ENCODE data around the gene GPATCH3.
A peak's percentile ranks its signal among the peaks of the same experiment; 100 is the strongest.
"Not testable (repeated sequence)": the region's sequence is repeated elsewhere in the genome, so short reads cannot be mapped to it uniquely, and the experiment has no call there.

Gene GPATCH3

GRCh38 chr1:26862781-26863684, 37.2 kb downstream of the GPATCH3 start, which contains the start of gene SFN:
Gene SFN (plus strand): TSS chr1:26863149. CDS start chr1:26863213, 64 bp downstream.
- no peak for DNase-seq

- DNase-seq: no peak
These were observed 38.3 kb downstream of the GPATCH3 start for GRCh38 chr1:26861889-26862378.

GRCh38 chr1:26861286-26861701, 39.0 kb downstream of the GPATCH3 start:
- DNase-seq: no peak

- DNase-seq: no peak
These were observed 41.2 kb downstream of the GPATCH3 start for GRCh38 chr1:26858891-26859640.

- DNase-seq: peak; percentile 72
These were observed 42.1 kb downstream of the GPATCH3 start for GRCh38 chr1:26858160-26858559.

GRCh38 chr1:26857473-26858060, 42.7 kb downstream of the GPATCH3 start:
- DNase-seq: peak; percentile 45

GRCh38 chr1:26856604-26857469, 43.4 kb downstream of the GPATCH3 start:
- no peak for DNase-seq

- DNase-seq: no peak
These were observed 44.1 kb downstream of the GPATCH3 start for GRCh38 chr1:26856181-26856580.

- DNase-seq: no peak
These were observed 44.6 kb downstream of the GPATCH3 start for GRCh38 chr1:26855636-26856035.

GRCh38 chr1:26854906-26855305, 45.4 kb downstream of the GPATCH3 start:
- DNase-seq: no peak

GRCh38 chr1:26853600-26853999, 46.7 kb downstream of the GPATCH3 start:
- DNase-seq: no peak

- peak; percentile 28 for DNase-seq
These were observed 47.1 kb downstream of the GPATCH3 start for GRCh38 chr1:26853156-26853555.

GRCh38 chr1:26852701-26853100, 47.6 kb downstream of the GPATCH3 start:
- DNase-seq: no peak

- DNase-seq: no peak
These were observed 49.1 kb downstream of the GPATCH3 start for GRCh38 chr1:26851106-26851684.

- no peak for DNase-seq
These were observed 51.1 kb downstream of the GPATCH3 start for GRCh38 chr1:26848941-26849774.

GRCh38 chr1:26848499-26848898, 51.8 kb downstream of the GPATCH3 start:
- DNase-seq: no peak

- DNase-seq: not testable (repeated sequence)
These were observed 52.4 kb downstream of the GPATCH3 start for GRCh38 chr1:26847826-26848225.

GRCh38 chr1:26844424-26845196, 55.7 kb downstream of the GPATCH3 start:
- no peak for DNase-seq

All from DMS 273 treated with DMSO at 0.1 percent for 48 hours (cell line).